ENCODE data around the gene VCL. TPM values are rescaled to one million over a fixed set of nuclear protein-coding genes. Genes with fewer than 3 reads are reported as not detected.

VCL gene
- total RNA-seq, 1 experiment from 2014 or later = 176 TPM

DNA sequence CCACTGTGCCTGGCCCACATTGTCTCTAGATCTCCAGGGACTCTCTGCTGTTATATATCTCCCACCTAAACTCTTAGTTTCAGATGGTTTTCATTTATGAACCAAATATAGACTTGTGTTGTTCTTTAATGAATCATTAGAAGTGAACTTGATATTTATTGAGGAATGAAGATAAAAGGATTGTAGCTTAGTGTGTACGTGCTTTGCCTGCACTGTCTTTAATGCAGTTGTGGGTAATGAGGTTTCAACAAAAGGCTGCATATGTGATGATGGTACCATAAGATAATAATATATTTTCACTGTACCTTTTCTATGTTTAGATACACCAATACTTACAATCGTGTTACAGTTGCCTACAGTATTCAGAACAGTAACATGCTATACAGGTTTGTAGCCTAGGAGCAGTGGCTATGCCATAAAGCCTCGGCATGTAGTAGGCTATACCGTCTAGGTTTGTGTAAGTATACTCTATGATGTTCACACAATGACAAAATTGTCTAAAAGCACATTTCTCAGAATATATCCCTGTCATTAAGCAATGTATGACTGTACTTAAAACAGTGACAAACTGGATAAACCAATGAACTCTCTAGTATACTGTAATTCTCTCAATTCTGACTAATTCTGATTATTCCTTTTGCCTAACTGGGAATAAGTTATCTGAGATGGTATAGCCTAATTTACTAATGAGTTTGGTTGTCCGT is 25.2 kb downstream of the VCL start:
- TF ChIP-seq EZH2 (IDR thresholded peaks at IDR 0.05; ENCODE audit: borderline replicate concordance, low read depth, low read length, poor library complexity, severe bottlenecking) = no peak
- TF ChIP-seq, protein P1, sequence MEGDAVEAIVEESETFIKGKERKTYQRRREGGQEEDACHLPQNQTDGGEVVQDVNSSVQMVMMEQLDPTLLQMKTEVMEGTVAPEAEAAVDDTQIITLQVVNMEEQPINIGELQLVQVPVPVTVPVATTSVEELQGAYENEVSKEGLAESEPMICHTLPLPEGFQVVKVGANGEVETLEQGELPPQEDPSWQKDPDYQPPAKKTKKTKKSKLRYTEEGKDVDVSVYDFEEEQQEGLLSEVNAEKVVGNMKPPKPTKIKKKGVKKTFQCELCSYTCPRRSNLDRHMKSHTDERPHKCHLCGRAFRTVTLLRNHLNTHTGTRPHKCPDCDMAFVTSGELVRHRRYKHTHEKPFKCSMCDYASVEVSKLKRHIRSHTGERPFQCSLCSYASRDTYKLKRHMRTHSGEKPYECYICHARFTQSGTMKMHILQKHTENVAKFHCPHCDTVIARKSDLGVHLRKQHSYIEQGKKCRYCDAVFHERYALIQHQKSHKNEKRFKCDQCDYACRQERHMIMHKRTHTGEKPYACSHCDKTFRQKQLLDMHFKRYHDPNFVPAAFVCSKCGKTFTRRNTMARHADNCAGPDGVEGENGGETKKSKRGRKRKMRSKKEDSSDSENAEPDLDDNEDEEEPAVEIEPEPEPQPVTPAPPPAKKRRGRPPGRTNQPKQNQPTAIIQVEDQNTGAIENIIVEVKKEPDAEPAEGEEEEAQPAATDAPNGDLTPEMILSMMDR (conservative IDR thresholded peaks at IDR 0.05; ENCODE audit: low read depth, low read length) = no peak
- H3K36me3 ChIP-seq (ENCODE audit: insufficient read depth, low read length, poor library complexity, severe bottlenecking) = no peaks in the 10 kb centered on the region
- ChIA-PET CTCF (no interaction called here), POLR2A (ENCODE audit: low non-redundant PET) (no interaction called here)
- BruUV-seq (replicated peaks) = no TSS peak
- H3K4me3 ChIP-seq (ENCODE audit: low read depth, low read length, poor library complexity, severe bottlenecking) = no peak overlapping the region
- peaks cover 46% of the 10 kb centered on the region for H3K4me1 ChIP-seq (ENCODE audit: insufficient read depth, low read length, poor library complexity, severe bottlenecking)
- intact Hi-C loops (cut with micrococcal nuclease; ENCODE audit: unreplicated experiment) = no loop called here
- no peak for DNase-seq (ENCODE audit: low spot score)
- H3K27ac ChIP-seq (ENCODE audit: low read depth, low read length, poor library complexity, severe bottlenecking) = no peak overlapping the region
- H3K9me3 ChIP-seq (ENCODE audit: low read depth, low read length, poor library complexity, severe bottlenecking) = no peaks in the 10 kb centered on the region
- no peaks in the 10 kb centered on the region for H3K27me3 ChIP-seq (replicated peaks; ENCODE audit: insufficient read depth, low read depth, low read length, poor library complexity)

DNA sequence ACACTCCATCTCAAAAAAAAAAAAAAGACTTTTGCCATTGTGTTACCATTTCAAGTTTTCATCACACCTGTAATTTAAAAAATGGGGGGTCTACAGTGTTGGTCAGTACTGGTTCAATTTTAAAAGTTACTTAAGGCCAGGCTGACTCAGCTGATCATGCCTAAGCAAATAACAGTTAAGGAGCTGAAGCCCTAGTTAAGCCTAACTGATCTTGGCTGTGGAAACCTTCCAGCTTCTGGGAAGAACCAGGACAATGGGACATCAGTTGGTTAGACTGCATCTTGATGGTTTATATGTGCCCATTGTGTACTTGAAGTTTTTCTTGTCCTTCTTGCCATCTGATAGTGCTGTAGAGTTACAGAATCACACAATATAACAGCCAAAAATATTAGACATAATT is 26.7 kb downstream of the VCL start:
- ChIA-PET CTCF (no interaction called here), POLR2A (ENCODE audit: low non-redundant PET) (no interaction called here)
- TF ChIP-seq EZH2 (IDR thresholded peaks at IDR 0.05; ENCODE audit: borderline replicate concordance, low read depth, low read length, poor library complexity, severe bottlenecking) = no peak
- TF ChIP-seq, protein P1 (conservative IDR thresholded peaks at IDR 0.05; ENCODE audit: low read depth, low read length) = no peak
- no peak for DNase-seq (ENCODE audit: low spot score)
- Histone ChIP-seq H3K36me3 (ENCODE audit: insufficient read depth, low read length, poor library complexity, severe bottlenecking) (no peaks in the 10 kb centered on the region), H3K4me1 (ENCODE audit: insufficient read depth, low read length, poor library complexity, severe bottlenecking) (peaks cover 55% of the 10 kb centered on the region), H3K27me3 (replicated peaks; ENCODE audit: insufficient read depth, low read depth, low read length, poor library complexity) (no peaks in the 10 kb centered on the region), H3K9me3 (ENCODE audit: low read depth, low read length, poor library complexity, severe bottlenecking) (no peaks in the 10 kb centered on the region), H3K27ac (ENCODE audit: low read depth, low read length, poor library complexity, severe bottlenecking) (no peak overlapping the region), H3K4me3 (ENCODE audit: low read depth, low read length, poor library complexity, severe bottlenecking) (no peak overlapping the region)
- intact Hi-C loops (cut with micrococcal nuclease; ENCODE audit: unreplicated experiment) = no loop called here
- no TSS peak for BruUV-seq (replicated peaks)

DNA sequence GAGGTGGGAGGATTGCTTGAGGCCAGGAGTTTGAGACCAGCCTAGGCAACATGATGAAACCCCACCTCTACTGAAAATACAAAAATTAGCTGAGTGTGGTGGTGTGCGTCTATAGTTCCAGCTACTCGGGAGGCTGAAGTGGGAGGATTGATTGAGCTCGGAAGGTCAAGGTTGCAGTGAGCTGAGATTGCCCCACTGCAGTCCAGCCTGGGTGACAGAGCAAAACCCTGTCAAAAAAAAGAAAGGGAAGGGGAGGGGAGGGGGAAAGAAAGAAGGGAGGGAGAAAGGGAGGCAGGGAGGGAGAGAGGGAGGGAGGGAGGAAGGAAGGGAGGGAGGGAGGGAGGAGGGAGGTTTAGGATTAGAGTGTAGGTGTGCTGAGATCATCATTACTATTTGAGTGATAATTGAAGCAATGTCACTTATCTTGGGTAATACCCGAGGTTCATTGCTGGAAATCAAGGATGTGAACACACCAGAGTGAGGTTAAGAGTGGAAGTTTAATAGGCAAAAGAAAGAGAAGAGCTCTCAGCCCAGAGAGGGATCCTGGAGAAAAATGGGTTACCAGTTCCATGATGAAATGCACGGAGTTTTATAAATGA is 27.6 kb downstream of the VCL start:
- intact Hi-C loops (cut with micrococcal nuclease; ENCODE audit: unreplicated experiment) = no loop called here
- TF ChIP-seq EZH2 (IDR thresholded peaks at IDR 0.05; ENCODE audit: borderline replicate concordance, low read depth, low read length, poor library complexity, severe bottlenecking) = no peak
- TF ChIP-seq, protein P1 (conservative IDR thresholded peaks at IDR 0.05; ENCODE audit: low read depth, low read length) = no peak
- ChIA-PET POLR2A (ENCODE audit: low non-redundant PET) (no interaction called here), CTCF (interaction anchor here (1.1 kb wide), 1 partner anchor 10 kb away, joined by 4 read pairs; no protein-coding TSS in a partner anchor)
- DNase-seq (ENCODE audit: low spot score) = no peak
- Histone ChIP-seq H3K27ac (ENCODE audit: low read depth, low read length, poor library complexity, severe bottlenecking) (peak overlapping the region; percentile 2), H3K4me1 (ENCODE audit: insufficient read depth, low read length, poor library complexity, severe bottlenecking) (peaks cover 60% of the 10 kb centered on the region), H3K4me3 (ENCODE audit: low read depth, low read length, poor library complexity, severe bottlenecking) (no peak overlapping the region), H3K36me3 (ENCODE audit: insufficient read depth, low read length, poor library complexity, severe bottlenecking) (no peaks in the 10 kb centered on the region), H3K27me3 (replicated peaks; ENCODE audit: insufficient read depth, low read depth, low read length, poor library complexity) (no peaks in the 10 kb centered on the region), H3K9me3 (ENCODE audit: low read depth, low read length, poor library complexity, severe bottlenecking) (no peaks in the 10 kb centered on the region)
- BruUV-seq (replicated peaks) = no TSS peak

Measured in A673 (cell line).